C4-2B (cell line): ENCODE results near the gene SERTAD4.

Experiments used
- H3K27ac ChIP-seq: fragments of 450-650 bp; 2 replicates; pipeline ENCODE4 v1.5.1; 2017
- ZFX ChIP-seq: fragments of 450-650 bp; IDR thresholded peaks from 2 replicates; pipeline ENCODE4 v1.6.1; 2017
- TF ChIP-seq, protein P1 (sequence below): fragments of 450-650 bp; conservative IDR thresholded peaks from 2 replicates; pipeline ENCODE4 v1.5.1; 2017; ENCODE audit warnings: mild to moderate bottlenecking

Gene SERTAD4

GRCh38 chr1:210241121-210241520 lies 8.5 kb downstream of the SERTAD4 start:
- H3K27ac ChIP-seq, result no peak overlapping the region
- no peak for TF ChIP-seq ZFX
- TF ChIP-seq, protein P1, sequence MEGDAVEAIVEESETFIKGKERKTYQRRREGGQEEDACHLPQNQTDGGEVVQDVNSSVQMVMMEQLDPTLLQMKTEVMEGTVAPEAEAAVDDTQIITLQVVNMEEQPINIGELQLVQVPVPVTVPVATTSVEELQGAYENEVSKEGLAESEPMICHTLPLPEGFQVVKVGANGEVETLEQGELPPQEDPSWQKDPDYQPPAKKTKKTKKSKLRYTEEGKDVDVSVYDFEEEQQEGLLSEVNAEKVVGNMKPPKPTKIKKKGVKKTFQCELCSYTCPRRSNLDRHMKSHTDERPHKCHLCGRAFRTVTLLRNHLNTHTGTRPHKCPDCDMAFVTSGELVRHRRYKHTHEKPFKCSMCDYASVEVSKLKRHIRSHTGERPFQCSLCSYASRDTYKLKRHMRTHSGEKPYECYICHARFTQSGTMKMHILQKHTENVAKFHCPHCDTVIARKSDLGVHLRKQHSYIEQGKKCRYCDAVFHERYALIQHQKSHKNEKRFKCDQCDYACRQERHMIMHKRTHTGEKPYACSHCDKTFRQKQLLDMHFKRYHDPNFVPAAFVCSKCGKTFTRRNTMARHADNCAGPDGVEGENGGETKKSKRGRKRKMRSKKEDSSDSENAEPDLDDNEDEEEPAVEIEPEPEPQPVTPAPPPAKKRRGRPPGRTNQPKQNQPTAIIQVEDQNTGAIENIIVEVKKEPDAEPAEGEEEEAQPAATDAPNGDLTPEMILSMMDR, result no peak

GRCh38 chr1:210244746-210245367 lies 12.3 kb downstream of the SERTAD4 start:
- H3K27ac ChIP-seq, result no peak overlapping the region
- no peak for TF ChIP-seq ZFX
- TF ChIP-seq, protein P1, result no peak

DNA sequence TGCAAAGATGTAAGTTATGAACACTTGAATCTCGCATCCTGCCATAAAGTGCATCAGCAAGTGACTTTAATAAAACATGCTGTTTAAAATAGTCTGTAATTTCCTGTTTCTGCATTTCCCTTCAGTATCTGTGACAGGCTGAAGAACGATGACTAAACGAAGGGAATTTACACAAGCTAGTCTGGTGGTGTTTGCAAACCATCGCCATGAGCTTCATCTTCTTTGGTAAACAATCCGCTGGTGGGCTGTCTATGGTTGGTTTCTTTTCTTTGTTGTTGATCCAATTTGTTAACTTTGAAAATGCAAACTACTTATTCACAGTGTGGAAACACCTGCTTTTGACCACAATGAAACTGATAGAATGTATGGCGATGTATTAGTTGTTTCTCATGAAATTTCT lies 13.9 kb downstream of the SERTAD4 start:
- no peak for TF ChIP-seq ZFX
- TF ChIP-seq, protein P1, result no peak
- H3K27ac ChIP-seq, result no peak overlapping the region

- no peak for TF ChIP-seq ZFX
- TF ChIP-seq, protein P1, result no peak
- H3K27ac ChIP-seq, result no peak overlapping the region
These were observed 15.7 kb downstream of the SERTAD4 start for GRCh38 chr1:210248341-210248740.

DNA sequence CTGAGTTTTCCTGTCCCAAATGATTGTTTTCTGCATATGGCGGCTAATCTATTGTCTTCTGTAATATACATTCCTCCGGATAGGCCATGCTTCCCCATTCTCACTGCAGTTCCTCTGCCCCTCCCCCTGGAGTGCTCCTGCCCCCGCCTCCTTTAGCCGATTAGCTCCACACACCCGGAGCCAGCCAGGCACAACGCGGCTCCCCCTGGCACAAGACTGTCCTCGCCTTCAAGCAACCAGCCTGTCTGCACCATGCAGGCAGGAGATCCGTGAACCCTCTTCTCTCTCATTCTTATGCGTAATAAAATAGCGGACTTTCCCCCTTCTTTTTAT lies 18.0 kb downstream of the SERTAD4 start:
- no peak overlapping the region for H3K27ac ChIP-seq
- TF ChIP-seq, protein P1, result no peak
- no peak for TF ChIP-seq ZFX

DNA sequence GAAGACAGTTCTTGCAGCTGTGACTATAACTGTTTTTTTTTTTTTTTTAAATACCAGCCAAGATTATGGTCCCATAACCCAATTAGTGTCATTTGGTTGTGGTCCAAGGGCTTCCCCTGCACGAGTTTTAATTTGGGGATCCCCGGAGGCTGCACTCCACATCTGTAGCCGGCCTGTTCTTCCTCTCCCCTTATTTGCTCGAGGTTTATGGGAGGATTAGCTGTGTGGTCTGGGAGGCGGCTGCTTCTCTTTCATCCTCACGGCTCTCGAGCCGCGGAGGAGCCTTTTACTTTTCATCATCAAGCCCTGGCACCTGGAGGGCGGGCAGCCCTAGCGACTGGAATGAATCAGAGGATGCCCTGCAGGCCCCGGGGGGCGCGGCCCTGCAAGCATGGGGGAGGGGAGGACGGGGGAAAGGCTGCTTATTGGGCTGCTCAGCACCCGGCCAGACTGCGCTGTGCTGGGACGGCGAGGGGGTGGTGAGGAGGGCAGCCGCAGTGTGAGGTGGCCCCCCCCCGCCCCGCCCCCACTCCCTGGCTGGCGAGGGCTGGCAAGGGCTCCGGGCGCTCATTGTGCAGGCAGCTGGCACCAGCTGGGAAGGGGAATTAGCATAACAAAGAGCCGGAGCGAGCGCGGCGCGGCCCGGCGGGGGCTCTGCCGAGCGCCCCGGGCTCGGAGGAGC lies 18.5 kb downstream of the SERTAD4 start:
- no peak for TF ChIP-seq ZFX
- TF ChIP-seq, protein P1, result no peak
- H3K27ac ChIP-seq, result no peak overlapping the region

- no peak for TF ChIP-seq ZFX
- TF ChIP-seq, protein P1, result no peak
- no peak overlapping the region for H3K27ac ChIP-seq
These were observed 19.3 kb downstream of the SERTAD4 start for GRCh38 chr1:210251680-210252490.
